Activated naive CD8-positive, alpha-beta T cell treated with anti-CD3 and anti-CD28 coated beads, Interleukin-2, amount 50 U/mL, for 24 hours (primary cell): ENCODE data around the gene CLRN2.

Source experiments
- ATAC-seq: fragments of 150-1000 bp; cut with Tn5 transposase; one replicate; pipeline ENCODE4 v1.10.0; 2021
- DNase-seq: peaks from one replicate; pipeline ENCODE4 v3.0.0; 2021
- H3K27ac Mint-ChIP-seq: one replicate; pipeline ENCODE4 v1.8.0; 2021; ENCODE audit warnings: mild to moderate bottlenecking, mixed read lengths
- H3K27me3 Mint-ChIP-seq: one replicate; pipeline ENCODE4 v1.8.0; 2021; ENCODE audit warnings: mixed read lengths
- H3K36me3 Mint-ChIP-seq: one replicate; pipeline ENCODE4 v1.8.0; 2021; ENCODE audit warnings: low read depth, mixed read lengths
- H3K4me1 Mint-ChIP-seq: one replicate; pipeline ENCODE4 v1.8.0; 2021; ENCODE audit warnings: mixed read lengths
- H3K4me3 Mint-ChIP-seq: one replicate; pipeline ENCODE4 v1.8.0; 2021; ENCODE audit warnings: mild to moderate bottlenecking, moderate library complexity, mixed read lengths
- H3K9me3 Mint-ChIP-seq: one replicate; pipeline ENCODE4 v1.8.0; 2021; ENCODE audit warnings: mixed read lengths

CLRN2 gene, protein sequence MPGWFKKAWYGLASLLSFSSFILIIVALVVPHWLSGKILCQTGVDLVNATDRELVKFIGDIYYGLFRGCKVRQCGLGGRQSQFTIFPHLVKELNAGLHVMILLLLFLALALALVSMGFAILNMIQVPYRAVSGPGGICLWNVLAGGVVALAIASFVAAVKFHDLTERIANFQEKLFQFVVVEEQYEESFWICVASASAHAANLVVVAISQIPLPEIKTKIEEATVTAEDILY

DNA sequence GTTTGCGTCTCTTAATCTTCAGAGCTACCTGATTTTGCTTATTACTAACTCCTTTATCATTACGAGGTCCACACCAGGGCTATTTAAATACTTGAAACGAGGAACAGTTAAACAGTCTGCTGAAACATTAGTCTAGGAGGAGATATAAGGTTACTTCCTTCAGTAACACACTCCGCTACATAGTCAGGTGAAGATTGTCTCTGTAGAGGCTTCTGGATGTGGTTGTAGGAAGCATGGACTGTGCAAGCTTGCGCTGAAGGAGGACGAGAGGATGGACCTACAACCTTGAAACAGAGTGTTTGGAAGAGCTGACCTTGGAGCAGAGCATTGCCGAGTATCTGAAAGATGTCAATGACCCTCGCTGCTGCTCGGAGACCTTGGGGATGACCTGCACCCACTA, at the start of gene CLRN2:
CLRN2 (plus strand) TSS at position 301 of the 400 bp plus-strand sequence. CDS start 102 bp downstream, outside the sequence.
- no peak within 1 kb of the TSS for H3K27ac Mint-ChIP-seq
- H3K4me1 Mint-ChIP-seq, result peaks cover 25% of the 10 kb centered on the region
- no peak within 1 kb of the TSS for H3K4me3 Mint-ChIP-seq
- DNase-seq (no peak), ATAC-seq (no peak)
- H3K36me3 Mint-ChIP-seq, result peaks cover 8% of the 10 kb centered on the region
- H3K27me3 Mint-ChIP-seq, result peaks cover 11% of the 10 kb centered on the region
- H3K9me3 Mint-ChIP-seq, result no peaks in the 10 kb centered on the region

- no peaks in the 10 kb centered on the region for H3K27me3 Mint-ChIP-seq
- H3K4me1 Mint-ChIP-seq, result peaks cover 2% of the 10 kb centered on the region
- no peak overlapping the region for H3K4me3 Mint-ChIP-seq
- no peak overlapping the region for H3K27ac Mint-ChIP-seq
- DNase-seq (no peak), ATAC-seq (no peak)
- no peaks in the 10 kb centered on the region for H3K36me3 Mint-ChIP-seq
- no peaks in the 10 kb centered on the region for H3K9me3 Mint-ChIP-seq
Measured at GRCh38 chr4:17468619-17469221, 46.2 kb upstream of the CLRN2 start.

- Mint-ChIP-seq H3K27me3 (no peaks in the 10 kb centered on the region), H3K4me1 (peaks cover 2% of the 10 kb centered on the region), H3K9me3 (no peaks in the 10 kb centered on the region), H3K27ac (no peak overlapping the region), H3K36me3 (no peaks in the 10 kb centered on the region), H3K4me3 (no peak overlapping the region)
- DNase-seq (no peak), ATAC-seq (no peak)
Measured at GRCh38 chr4:17469931-17470674, 44.9 kb upstream of the CLRN2 start.

DNA sequence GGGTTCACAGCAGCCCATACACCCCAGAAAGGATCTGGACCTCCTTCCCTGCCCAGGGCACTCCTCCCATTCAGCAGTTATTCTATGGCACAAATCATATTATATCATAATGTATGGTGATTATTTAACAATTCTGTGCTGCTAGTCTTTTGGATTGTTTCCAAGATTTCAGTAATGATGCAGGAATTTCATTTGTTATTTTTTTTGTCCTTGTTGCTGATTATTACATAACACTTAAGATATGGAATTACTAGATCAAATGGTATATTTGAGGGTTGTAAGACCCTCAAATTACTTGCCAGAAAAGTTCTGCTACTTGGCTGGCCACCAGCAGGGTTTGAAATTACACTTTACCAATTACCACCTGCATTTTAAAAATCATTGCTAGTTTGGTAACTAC, 39.5 kb upstream of the CLRN2 start:
- Mint-ChIP-seq H3K9me3 (no peaks in the 10 kb centered on the region), H3K27me3 (no peaks in the 10 kb centered on the region), H3K36me3 (no peaks in the 10 kb centered on the region), H3K4me3 (no peak overlapping the region), H3K4me1 (peaks cover 8% of the 10 kb centered on the region), H3K27ac (no peak overlapping the region)
- ATAC-seq, result no peak
- DNase-seq, result no peak

- ATAC-seq, result no peak
- H3K27me3 Mint-ChIP-seq, result no peaks in the 10 kb centered on the region
- no peak for DNase-seq
- no peaks in the 10 kb centered on the region for H3K9me3 Mint-ChIP-seq
- H3K4me1 Mint-ChIP-seq, result peaks cover 8% of the 10 kb centered on the region
- no peak overlapping the region for H3K27ac Mint-ChIP-seq
- H3K36me3 Mint-ChIP-seq, result no peaks in the 10 kb centered on the region
- H3K4me3 Mint-ChIP-seq, result no peak overlapping the region
Measured at GRCh38 chr4:17476853-17477252, 38.1 kb upstream of the CLRN2 start.

DNA sequence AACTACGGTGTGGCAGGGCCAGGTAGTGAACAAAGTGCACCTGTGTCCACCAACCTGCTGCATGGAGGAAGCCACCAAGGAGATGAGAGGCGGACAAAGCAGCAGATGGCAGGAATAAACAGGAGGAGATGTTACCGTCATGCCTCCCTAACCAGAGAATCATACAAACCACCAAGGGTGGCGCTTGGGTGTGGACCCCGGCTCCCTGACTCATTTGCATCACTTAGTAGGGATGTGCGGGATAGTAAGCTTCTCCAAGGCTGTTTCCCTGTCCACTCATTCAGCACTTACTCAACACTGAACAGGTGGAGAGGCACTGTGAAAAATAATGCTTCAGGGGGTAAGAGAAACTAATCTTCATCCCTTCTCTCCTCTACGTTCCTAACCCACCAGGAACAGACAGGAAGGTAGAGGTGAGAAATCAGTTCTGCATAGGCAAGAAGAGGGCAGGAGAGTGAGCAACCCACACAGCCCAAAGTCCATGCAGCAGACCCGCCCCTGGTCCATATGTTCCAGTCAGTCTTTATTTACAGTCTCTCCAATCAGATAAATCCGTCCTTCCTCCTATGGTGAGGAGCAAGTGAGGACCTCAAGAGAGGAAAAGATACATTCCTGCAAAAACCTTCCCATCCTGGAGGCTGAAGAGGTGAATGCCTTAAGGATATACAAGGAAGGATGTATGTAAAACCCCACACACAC, 37.0 kb upstream of the CLRN2 start:
- H3K36me3 Mint-ChIP-seq, result no peaks in the 10 kb centered on the region
- no peaks in the 10 kb centered on the region for H3K9me3 Mint-ChIP-seq
- ATAC-seq, result no peak
- no peak overlapping the region for H3K27ac Mint-ChIP-seq
- peaks cover 7% of the 10 kb centered on the region for H3K4me1 Mint-ChIP-seq
- H3K27me3 Mint-ChIP-seq, result no peaks in the 10 kb centered on the region
- H3K4me3 Mint-ChIP-seq, result no peak overlapping the region
- DNase-seq, result no peak

DNA sequence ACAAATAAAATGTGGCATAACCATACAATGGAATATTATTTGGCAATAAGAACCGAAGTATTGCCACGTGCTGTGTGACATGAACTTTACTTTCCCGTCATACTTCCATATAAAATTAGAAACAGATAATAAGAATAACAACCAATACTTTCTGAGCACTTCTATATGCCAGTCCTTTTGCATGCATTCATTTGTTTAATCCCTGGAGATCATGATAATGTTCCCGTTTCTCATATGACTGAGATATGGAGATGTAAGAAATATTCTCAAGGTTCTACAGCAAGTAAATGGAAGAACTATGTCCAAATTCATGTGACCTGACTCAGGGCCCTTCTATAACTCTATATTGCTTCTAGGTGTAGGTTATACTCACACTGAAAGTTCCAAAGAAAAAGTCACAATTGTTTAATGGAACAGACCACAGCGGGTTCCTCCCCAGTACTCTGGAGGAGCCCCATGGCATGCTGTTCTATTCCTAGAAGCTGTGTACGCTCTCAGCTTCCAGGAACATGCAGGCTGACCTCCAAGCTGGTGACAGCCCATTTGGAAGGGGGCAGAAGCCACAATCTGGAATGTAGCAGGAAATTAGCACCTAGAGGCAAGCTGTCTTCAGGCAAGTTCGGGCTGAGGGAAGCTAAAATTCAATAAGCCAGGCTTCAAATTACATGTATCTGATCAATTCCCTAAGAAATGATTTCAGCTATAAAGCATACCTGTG, 34.6 kb upstream of the CLRN2 start:
- Mint-ChIP-seq H3K9me3 (no peaks in the 10 kb centered on the region), H3K4me3 (no peak overlapping the region), H3K36me3 (peaks cover 9% of the 10 kb centered on the region), H3K27ac (no peak overlapping the region), H3K4me1 (peaks cover 7% of the 10 kb centered on the region), H3K27me3 (no peaks in the 10 kb centered on the region)
- DNase-seq (no peak), ATAC-seq (no peak)

DNA sequence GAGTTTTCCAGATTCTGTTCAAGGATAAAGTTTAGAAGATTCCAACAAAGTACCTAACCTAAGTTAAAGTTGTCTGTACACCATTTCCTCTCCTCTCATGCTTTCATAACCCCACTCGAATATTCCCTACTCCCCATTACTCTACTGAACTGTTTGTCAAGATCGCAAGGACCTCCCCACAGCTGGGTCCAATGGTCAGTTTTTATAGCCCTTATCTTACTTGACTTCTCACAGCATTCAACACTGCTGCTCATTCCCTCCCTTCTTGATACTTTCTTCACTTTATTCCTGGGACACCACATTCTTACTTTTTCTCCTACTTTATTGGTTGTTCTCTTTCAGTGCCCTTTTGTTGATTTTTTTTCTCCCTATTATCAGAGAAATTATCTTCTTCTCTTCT, 34.0 kb upstream of the CLRN2 start:
- Mint-ChIP-seq H3K4me1 (peaks cover 7% of the 10 kb centered on the region), H3K27me3 (no peaks in the 10 kb centered on the region), H3K36me3 (peaks cover 11% of the 10 kb centered on the region), H3K9me3 (no peaks in the 10 kb centered on the region), H3K27ac (no peak overlapping the region), H3K4me3 (no peak overlapping the region)
- ATAC-seq (no peak), DNase-seq (no peak)

DNA sequence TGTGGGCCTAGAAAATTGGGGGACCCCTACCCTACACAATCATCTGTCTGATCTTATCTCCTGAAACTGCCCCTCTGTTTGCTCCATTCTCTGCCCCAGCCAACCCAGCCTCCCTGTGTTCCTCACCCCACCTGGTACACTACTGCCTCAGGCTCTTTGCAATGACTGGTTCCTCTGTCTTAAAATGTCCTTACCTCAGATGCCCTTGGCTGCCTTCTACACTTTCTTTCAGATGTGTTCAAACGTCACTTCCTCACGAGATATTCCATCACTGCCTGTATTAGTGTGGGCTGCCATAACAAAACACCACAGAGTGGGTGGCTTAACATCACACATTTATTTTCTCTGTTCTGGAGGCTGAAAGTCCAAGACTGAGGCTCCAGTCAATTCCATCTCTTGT, 32.2 kb upstream of the CLRN2 start:
- H3K36me3 Mint-ChIP-seq, result peaks cover 23% of the 10 kb centered on the region
- no peak for DNase-seq
- H3K4me1 Mint-ChIP-seq, result no peaks in the 10 kb centered on the region
- H3K9me3 Mint-ChIP-seq, result no peaks in the 10 kb centered on the region
- no peaks in the 10 kb centered on the region for H3K27me3 Mint-ChIP-seq
- ATAC-seq, result no peak
- H3K4me3 Mint-ChIP-seq, result no peak overlapping the region
- H3K27ac Mint-ChIP-seq, result no peak overlapping the region

- peaks cover under 1% of the 10 kb centered on the region for H3K4me1 Mint-ChIP-seq
- no peaks in the 10 kb centered on the region for H3K9me3 Mint-ChIP-seq
- peaks cover 53% of the 10 kb centered on the region for H3K36me3 Mint-ChIP-seq
- H3K27me3 Mint-ChIP-seq, result no peaks in the 10 kb centered on the region
- no peak overlapping the region for H3K4me3 Mint-ChIP-seq
- no peak for DNase-seq
- ATAC-seq, result no peak
- H3K27ac Mint-ChIP-seq, result no peak overlapping the region
Measured at GRCh38 chr4:17489123-17489522, 25.8 kb upstream of the CLRN2 start.

DNA sequence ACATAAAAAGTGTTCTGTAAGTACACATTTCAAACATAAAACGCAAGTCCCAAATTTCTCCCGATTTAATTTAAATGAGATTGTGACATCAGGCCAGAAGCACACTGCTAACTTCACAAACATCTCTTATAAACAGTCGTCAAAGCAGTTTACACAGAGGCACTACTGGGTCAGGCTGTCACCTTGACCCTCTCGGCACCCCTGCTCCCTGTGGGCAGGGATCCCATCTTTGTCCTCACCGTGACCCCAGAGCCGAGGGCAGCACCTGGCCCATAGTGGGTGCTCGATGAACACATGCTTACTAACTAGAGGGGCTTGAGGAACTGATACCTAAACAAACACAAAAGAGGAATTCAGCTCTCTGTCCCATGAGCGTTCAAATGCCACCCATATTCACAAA, 25.2 kb upstream of the CLRN2 start:
- H3K27ac Mint-ChIP-seq, result no peak overlapping the region
- no peaks in the 10 kb centered on the region for H3K27me3 Mint-ChIP-seq
- H3K4me1 Mint-ChIP-seq, result peaks cover 7% of the 10 kb centered on the region
- no peak overlapping the region for H3K4me3 Mint-ChIP-seq
- ATAC-seq, result no peak
- H3K9me3 Mint-ChIP-seq, result no peaks in the 10 kb centered on the region
- DNase-seq, result no peak
- H3K36me3 Mint-ChIP-seq, result peaks cover 54% of the 10 kb centered on the region

- H3K36me3 Mint-ChIP-seq, result peaks cover 50% of the 10 kb centered on the region
- no peak overlapping the region for H3K4me3 Mint-ChIP-seq
- H3K27ac Mint-ChIP-seq, result no peak overlapping the region
- peaks cover 11% of the 10 kb centered on the region for H3K4me1 Mint-ChIP-seq
- no peaks in the 10 kb centered on the region for H3K27me3 Mint-ChIP-seq
- H3K9me3 Mint-ChIP-seq, result no peaks in the 10 kb centered on the region
- DNase-seq (no peak), ATAC-seq (no peak)
Measured at GRCh38 chr4:17490575-17491059, 24.3 kb upstream of the CLRN2 start.

DNA sequence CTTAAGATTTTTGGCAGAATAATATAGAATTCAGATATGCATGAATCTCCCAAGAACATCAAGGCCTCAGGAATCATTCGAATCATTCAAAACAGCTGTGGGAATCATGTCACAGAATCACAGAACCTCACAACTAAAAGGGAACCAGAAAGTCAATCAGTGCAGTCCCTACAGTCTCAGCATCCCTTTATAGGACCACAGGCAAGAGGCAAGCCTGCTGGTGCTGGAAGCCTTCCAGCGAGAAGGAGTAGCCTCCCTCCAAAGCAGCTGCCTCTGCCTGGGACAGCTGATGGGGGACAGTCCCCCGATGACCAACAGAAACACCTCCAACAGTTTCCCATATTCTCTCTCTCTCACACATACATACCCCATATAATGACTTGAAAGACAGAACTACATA, 23.8 kb upstream of the CLRN2 start:
- H3K36me3 Mint-ChIP-seq, result peaks cover 47% of the 10 kb centered on the region

GRCh38 chr4:17492058-17492741, 22.8 kb upstream of the CLRN2 start:
- DNase-seq, result no peak
- Mint-ChIP-seq H3K4me1 (peaks cover 11% of the 10 kb centered on the region), H3K4me3 (no peak overlapping the region), H3K27ac (no peak overlapping the region), H3K27me3 (no peaks in the 10 kb centered on the region), H3K9me3 (no peaks in the 10 kb centered on the region), H3K36me3 (peaks cover 37% of the 10 kb centered on the region)
- ATAC-seq, result no peak

More for the DNA sequence above, 23.8 kb upstream of the CLRN2 start:
- H3K4me1 Mint-ChIP-seq, result peaks cover 11% of the 10 kb centered on the region
- ATAC-seq (no peak), DNase-seq (no peak)
- no peak overlapping the region for H3K4me3 Mint-ChIP-seq
- no peaks in the 10 kb centered on the region for H3K27me3 Mint-ChIP-seq
- no peaks in the 10 kb centered on the region for H3K9me3 Mint-ChIP-seq
- no peak overlapping the region for H3K27ac Mint-ChIP-seq
